Fibroblast of lung (primary cell): ENCODE results near the gene BAIAP3. TPM values are rescaled to one million over a fixed set of nuclear protein-coding genes. Genes with fewer than 3 reads are reported as not detected.

Experiments used
- DNase-seq, 2 donors: peaks; one replicate each; pipeline versions ENCODE4 v3.0.0 to v3.0.0-alpha.2; 2010; ENCODE audit warnings: low read depth in 2 of 2
- H2AFZ ChIP-seq: 2 replicates; pipeline ENCODE4 v1.5.1; 2012; ENCODE audit warnings: low read length, control low read depth, inconsistent platforms
- H3K27ac ChIP-seq: 2 replicates; pipeline ENCODE4 v1.5.1; 2011; ENCODE audit warnings: low read length, control low read depth; ENCODE audit not compliant: insufficient read depth
- H3K27me3 ChIP-seq: 2 replicates; pipeline ENCODE4 v1.5.1; 2011; ENCODE audit warnings: mild to moderate bottlenecking, low read length; ENCODE audit not compliant: control insufficient read depth, insufficient read depth
- H3K36me3 ChIP-seq: 2 replicates; pipeline ENCODE4 v1.5.1; 2011; ENCODE audit warnings: low read length; ENCODE audit not compliant: control insufficient read depth, insufficient read depth
- H3K4me1 ChIP-seq: 2 replicates; pipeline ENCODE4 v1.5.1; 2011; ENCODE audit warnings: low read length; ENCODE audit not compliant: control insufficient read depth, insufficient read depth; ENCODE audit errors: extremely low read depth
- H3K4me2 ChIP-seq: 2 replicates; pipeline ENCODE4 v1.5.1; 2011; ENCODE audit warnings: low read length, control low read depth; ENCODE audit not compliant: insufficient read depth; ENCODE audit errors: extremely low read depth
- H3K4me3 ChIP-seq, 4 experiments: fragments of 200-600 bp in 1 of 4; sonication (generic) in 1 of 4; replicated peaks in 1 of 4; 2 replicates each; pipeline ENCODE4 v1.5.1; 2011 to 2016; ENCODE audit warnings: low read length in 4 of 4, low read depth in 3 of 4, mild to moderate bottlenecking in 3 of 4, control low read depth in 2 of 4, inconsistent platforms in 1 of 4, mixed read lengths in 1 of 4; ENCODE audit not compliant: insufficient read depth in 1 of 4; ENCODE audit errors: control extremely low read depth in 1 of 4
- H3K79me2 ChIP-seq: 2 replicates; pipeline ENCODE4 v1.5.1; 2012; ENCODE audit warnings: mild to moderate bottlenecking, low read length, inconsistent platforms; ENCODE audit not compliant: control insufficient read depth, insufficient read depth
- H3K9ac ChIP-seq: 2 replicates; pipeline ENCODE4 v1.5.1; 2011; ENCODE audit warnings: mild to moderate bottlenecking, low read length, control low read depth; ENCODE audit not compliant: insufficient read depth
- H3K9me3 ChIP-seq: 2 replicates; pipeline ENCODE4 v1.5.1; 2012; ENCODE audit warnings: low read depth, low read length; ENCODE audit not compliant: control insufficient read depth, insufficient read depth
- H4K20me1 ChIP-seq: 2 replicates; pipeline ENCODE4 v1.5.1; 2011; ENCODE audit warnings: low read length; ENCODE audit not compliant: control insufficient read depth, insufficient read depth; ENCODE audit errors: extremely low read depth
- CTCF ChIP-seq, 2 donors: IDR thresholded peaks in 1 of 2; conservative IDR thresholded peaks in 1 of 2; 1 replicate in 1 of 2; 2 replicates in 1 of 2; pipeline ENCODE4 v1.5.1; 2011 to 2012; ENCODE audit warnings: low read length in 2 of 2, control low read depth in 1 of 2, inconsistent platforms in 1 of 2, low read depth in 1 of 2, mild to moderate bottlenecking in 1 of 2
- EZH2 ChIP-seq: IDR thresholded peaks from 2 replicates; pipeline ENCODE4 v1.5.1; 2012; ENCODE audit warnings: low read length, control low read depth, mild to moderate bottlenecking; ENCODE audit errors: missing control alignments
- polyA plus RNA-seq, 2 donors: library from polyadenylated mRNA; depleted of rRNA in 1 of 2; stranded (reverse) in 1 of 2; unstranded in 1 of 2; fragments of >200 nt; gene quantifications; 2 replicates each; pipeline ENCODE4 v1.2.1, GENCODE V29; 2011 to 2012; ENCODE audit warnings: missing spikeins in 1 of 2
- total RNA-seq: library from RNA; depleted of rRNA; stranded (reverse); fragments of >200 nt; gene quantifications from 2 replicates; pipeline ENCODE4 v1.2.1, GENCODE V29; 2014

The BAIAP3 gene
- total and polyA plus RNA-seq, 2 donors (not counting 1 experiment from before 2014, with no cell fraction given): 0.22 to 0.83 TPM

GRCh38 chr16:1350691-1351090, 17.2 kb downstream of the BAIAP3 start:
- Histone ChIP-seq H3K4me2 (peak overlapping the region; percentile 86), H3K4me3 (peak overlapping the region; percentile 59 to 96 (median 82)), H4K20me1 (no peaks in the 10 kb centered on the region), H3K4me1 (peaks cover 5% of the 10 kb centered on the region), H3K9ac (peak overlapping the region; percentile 82), H3K79me2 (peaks cover 50% of the 10 kb centered on the region), H3K36me3 (peaks cover 15% of the 10 kb centered on the region), H3K27me3 (no peaks in the 10 kb centered on the region), H2AFZ (no peak overlapping the region), H3K27ac (no peak overlapping the region), H3K9me3 (no peaks in the 10 kb centered on the region)
- no peak for TF ChIP-seq CTCF (conservative IDR thresholded peaks at IDR 0.05 in 1 of 2, IDR thresholded peaks at IDR 0.05 in 1 of 2; ENCODE audit: low read depth in 1 of 2, low read length in 2 of 2)
- TF ChIP-seq EZH2: no peak
- no peak for DNase-seq

- no peak for DNase-seq
- Histone ChIP-seq H3K4me3 (peak overlapping the region; percentile 59 to 96 (median 82)), H4K20me1 (no peaks in the 10 kb centered on the region), H2AFZ (no peak overlapping the region), H3K27me3 (no peaks in the 10 kb centered on the region), H3K9ac (peak overlapping the region; percentile 82), H3K36me3 (peaks cover 15% of the 10 kb centered on the region), H3K9me3 (no peaks in the 10 kb centered on the region), H3K4me2 (peak overlapping the region; percentile 86), H3K79me2 (peaks cover 54% of the 10 kb centered on the region), H3K27ac (peak overlapping the region; percentile 23), H3K4me1 (peaks cover 5% of the 10 kb centered on the region)
- TF ChIP-seq CTCF (conservative IDR thresholded peaks at IDR 0.05 in 1 of 2, IDR thresholded peaks at IDR 0.05 in 1 of 2; ENCODE audit: low read depth in 1 of 2, low read length in 2 of 2): no peak
- no peak for TF ChIP-seq EZH2
These were observed 17.8 kb downstream of the BAIAP3 start for GRCh38 chr16:1351215-1351581.

GRCh38 chr16:1351582-1352362, 18.3 kb downstream of the BAIAP3 start, which contains the start of the genes GNPTG and TSR3:
Gene GNPTG, plus strand, starts transcription at chr16:1351931. Its CDS starts 35 bp downstream, at chr16:1351966.
Gene TSR3, minus strand, starts transcription at chr16:1351878. Its CDS starts 74 bp downstream, at chr16:1351804.
- Histone ChIP-seq H2AFZ (peak within 1 kb of the TSS; percentile 65), H4K20me1 (no peaks in the 10 kb centered on the region), H3K79me2 (peaks cover 57% of the 10 kb centered on the region), H3K9ac (peak within 1 kb of the TSS; percentile 82), H3K4me1 (peaks cover 5% of the 10 kb centered on the region), H3K4me2 (peak within 1 kb of the TSS; percentile 87), H3K4me3 (peak within 1 kb of the TSS; percentile 78 to 99 (median 96)), H3K36me3 (peaks cover 15% of the 10 kb centered on the region), H3K9me3 (no peaks in the 10 kb centered on the region), H3K27ac (peak within 1 kb of the TSS; percentile 63), H3K27me3 (no peaks in the 10 kb centered on the region)
- TF ChIP-seq EZH2: no peak
- no peak for TF ChIP-seq CTCF (conservative IDR thresholded peaks at IDR 0.05 in 1 of 2, IDR thresholded peaks at IDR 0.05 in 1 of 2; ENCODE audit: low read depth in 1 of 2, low read length in 2 of 2)
- DNase-seq: peak; percentile 84 to 89
